ENCODE results near the gene FASTKD2. TPM values are rescaled to one million over a fixed set of nuclear protein-coding genes. Genes with fewer than 3 reads are reported as not detected.
A peak's percentile ranks its signal among the peaks of the same experiment; 100 is the strongest.

The FASTKD2 gene
- total RNA-seq, 1 experiment from 2014 or later: 41.4 TPM

- no peaks in the 10 kb centered on the region for H3F3A ChIP-seq (ENCODE audit: low read length, unreplicated experiment)
- no peak for TF ChIP-seq EZH2phosphoT487 (IDR thresholded peaks at IDR 0.05; ENCODE audit: borderline replicate concordance, low read length)
- TF ChIP-seq CTCF (conservative IDR thresholded peaks at IDR 0.05; ENCODE audit: low read depth, low read length): no peak
- no peak for TF ChIP-seq EZH2 (IDR thresholded peaks at IDR 0.05; ENCODE audit: low read length, unreplicated experiment)
- ChIA-PET POLR2A (ENCODE audit: unreplicated experiment) (no interaction called here), CTCF (no interaction called here)
- no peaks in the 10 kb centered on the region for H3K9me2 ChIP-seq (replicated peaks; ENCODE audit: low read length)
- DNase-seq (no peak), ATAC-seq (no peak)
- no peaks in the 10 kb centered on the region for H3K36me3 ChIP-seq (ENCODE audit: low read depth, low read length)
- H3K79me2 ChIP-seq (ENCODE audit: low read length): no peaks in the 10 kb centered on the region
- no peak overlapping the region for H3K27ac ChIP-seq (ENCODE audit: low read length)
- H3K9ac ChIP-seq (ENCODE audit: low read length): no peak overlapping the region
- H3K9me3 ChIP-seq (ENCODE audit: low read length): no peaks in the 10 kb centered on the region
- no TSS peak for BruUV-seq (replicated peaks)
- peaks cover 13% of the 10 kb centered on the region; the same call in 1 of the 2 replicates for H3K27me3 ChIP-seq (ENCODE audit: low read length)
- H3K4me3 ChIP-seq (ENCODE audit: low read length): no peak overlapping the region
- no peaks in the 10 kb centered on the region for H4K20me1 ChIP-seq (ENCODE audit: low read length)
- H3K4me2 ChIP-seq (ENCODE audit: low read length): no peak overlapping the region
- intact Hi-C loops (cut with micrococcal nuclease): no loop called here
- H2AFZ ChIP-seq (ENCODE audit: low read length): no peak overlapping the region
- peaks cover 7% of the 10 kb centered on the region for H3K4me1 ChIP-seq (ENCODE audit: insufficient read depth, low read length)
Measured at GRCh38 chr2:206727287-206727686, 38.1 kb upstream of the FASTKD2 start.

- 0 out of 2 replicates have a peak overlapping the region, but pooled peaks have one; percentile 8 for H3K4me2 ChIP-seq (ENCODE audit: low read length)
- peak; percentile 82 for DNase-seq
- H3K4me3 ChIP-seq (ENCODE audit: low read length): no peak overlapping the region
- H3K9me3 ChIP-seq (ENCODE audit: low read length): no peaks in the 10 kb centered on the region
- H3F3A ChIP-seq (ENCODE audit: low read length, unreplicated experiment): no peaks in the 10 kb centered on the region
- TF ChIP-seq EZH2phosphoT487 (IDR thresholded peaks at IDR 0.05; ENCODE audit: borderline replicate concordance, low read length) (no peak), CTCF (conservative IDR thresholded peaks at IDR 0.05; ENCODE audit: low read depth, low read length) (no peak), EZH2 (IDR thresholded peaks at IDR 0.05; ENCODE audit: low read length, unreplicated experiment) (no peak)
- no peaks in the 10 kb centered on the region for H3K9me2 ChIP-seq (replicated peaks; ENCODE audit: low read length)
- H4K20me1 ChIP-seq (ENCODE audit: low read length): no peaks in the 10 kb centered on the region
- peak; percentile 99 for ATAC-seq
- intact Hi-C loops (cut with micrococcal nuclease): no loop called here
- BruUV-seq (replicated peaks): no TSS peak
- peaks cover 13% of the 10 kb centered on the region; the same call in 1 of the 2 replicates for H3K27me3 ChIP-seq (ENCODE audit: low read length)
- no peak overlapping the region for H2AFZ ChIP-seq (ENCODE audit: low read length)
- H3K36me3 ChIP-seq (ENCODE audit: low read depth, low read length): no peaks in the 10 kb centered on the region
- H3K9ac ChIP-seq (ENCODE audit: low read length): no peak overlapping the region
- H3K4me1 ChIP-seq (ENCODE audit: insufficient read depth, low read length): peaks cover 7% of the 10 kb centered on the region
- H3K27ac ChIP-seq (ENCODE audit: low read length): no peak overlapping the region
- no peaks in the 10 kb centered on the region for H3K79me2 ChIP-seq (ENCODE audit: low read length)
- ChIA-PET CTCF (interaction anchor here (0.5 kb wide), 1 partner anchor 52 kb away, joined by 4 read pairs; no protein-coding TSS in a partner anchor), POLR2A (ENCODE audit: unreplicated experiment) (interaction anchor here (0.6 kb wide), 1 partner anchor 1464 kb away, joined by 5 read pairs; no protein-coding TSS in a partner anchor)
Measured at GRCh38 chr2:206728277-206729199, 36.9 kb upstream of the FASTKD2 start.

- intact Hi-C loops (cut with micrococcal nuclease): no loop called here
- H3K4me3 ChIP-seq (ENCODE audit: low read length): no peak overlapping the region
- BruUV-seq (replicated peaks): no TSS peak
- H3F3A ChIP-seq (ENCODE audit: low read length, unreplicated experiment): no peaks in the 10 kb centered on the region
- H3K9ac ChIP-seq (ENCODE audit: low read length): no peak overlapping the region
- POLR2A ChIA-PET (ENCODE audit: unreplicated experiment): no interaction called here
- H3K27ac ChIP-seq (ENCODE audit: low read length): no peak overlapping the region
- no peaks in the 10 kb centered on the region for H3K36me3 ChIP-seq (ENCODE audit: low read depth, low read length)
- TF ChIP-seq CTCF (conservative IDR thresholded peaks at IDR 0.05; ENCODE audit: low read depth, low read length) (no peak), EZH2 (IDR thresholded peaks at IDR 0.05; ENCODE audit: low read length, unreplicated experiment) (no peak), EZH2phosphoT487 (IDR thresholded peaks at IDR 0.05; ENCODE audit: borderline replicate concordance, low read length) (no peak)
- H3K4me1 ChIP-seq (ENCODE audit: insufficient read depth, low read length): peaks cover 4% of the 10 kb centered on the region
- no peaks in the 10 kb centered on the region for H3K9me2 ChIP-seq (replicated peaks; ENCODE audit: low read length)
- ATAC-seq: no peak
- no peaks in the 10 kb centered on the region for H3K9me3 ChIP-seq (ENCODE audit: low read length)
- no peak overlapping the region for H2AFZ ChIP-seq (ENCODE audit: low read length)
- H3K4me2 ChIP-seq (ENCODE audit: low read length): no peak overlapping the region
- no peaks in the 10 kb centered on the region for H3K79me2 ChIP-seq (ENCODE audit: low read length)
- no peak for DNase-seq
- CTCF ChIA-PET: no interaction called here
- H3K27me3 ChIP-seq (ENCODE audit: low read length): peaks cover 13% of the 10 kb centered on the region; the same call in 1 of the 2 replicates
- no peaks in the 10 kb centered on the region for H4K20me1 ChIP-seq (ENCODE audit: low read length)
Measured at GRCh38 chr2:206733341-206733740, 32.1 kb upstream of the FASTKD2 start.
